Colonic mucosa (tissue), 4 donors: ENCODE results near the gene DYNLT2. TPM values are rescaled to one million over a fixed set of nuclear protein-coding genes. Genes with fewer than 3 reads are reported as not detected.

Experiments used
- DNase-seq: peaks from one replicate; pipeline ENCODE4 v3.0.0-alpha.2; 2020
- H3K27ac ChIP-seq: fragments of 200-600 bp; one replicate; pipeline ENCODE4 v1.8.0; 2021
- H3K27me3 ChIP-seq: fragments of 200-600 bp; one replicate; pipeline ENCODE4 v1.8.0; 2021
- H3K36me3 ChIP-seq: fragments of 200-600 bp; one replicate; pipeline ENCODE4 v1.8.0; 2021
- H3K4me1 ChIP-seq: fragments of 200-600 bp; one replicate; pipeline ENCODE4 v1.8.0; 2021; ENCODE audit warnings: mild to moderate bottlenecking
- H3K4me3 ChIP-seq: fragments of 200-600 bp; one replicate; pipeline ENCODE4 v1.8.0; 2021
- H3K9ac ChIP-seq, 2 donors: one replicate each; pipeline ENCODE4 v1.7.0; 2013; ENCODE audit warnings: control low read depth in 2 of 2, low read depth in 2 of 2, low read length in 2 of 2
- H3K9me3 ChIP-seq: fragments of 200-600 bp; one replicate; pipeline ENCODE4 v1.8.0; 2021
- CTCF ChIP-seq: fragments of 200-600 bp; IDR thresholded peaks from one replicate; pipeline ENCODE4 v1.8.0; 2022; ENCODE audit warnings: antibody characterized with exemption, mild to moderate bottlenecking
- intact Hi-C: fragments of 100-400 bp; cut with DNase I; formaldehyde crosslinking; loops from one replicate; pipeline ENCODE4 v1.14.1; 2022
- total RNA-seq, 2 donors: library from RNA; stranded (reverse); fragmentation: NEBNext Ultra II Directional in 1 of 2; extraction: Animal tissue kit (Norgen Biotek cat#: 25700) in 1 of 2; gene quantifications; one replicate each; pipeline ENCODE4 v1.2.1, GENCODE V29; 2021
- donor health status: healthy.
- donor health status: DM: no; HTN: no; CAD: no.
- donor health status: DM: no; HTN: no; CAD: no.

Gene DYNLT2
- total RNA-seq, 2 donors from 2014 or later: 1.4 to 2.2 TPM

GRCh38 chr6:169729961-169730360, 21.4 kb downstream of the DYNLT2 start:
- no peaks in the 10 kb centered on the region for H3K4me1 ChIP-seq
- H3K27me3 ChIP-seq: no peaks in the 10 kb centered on the region
- H3K27ac ChIP-seq: no peak overlapping the region
- no peak overlapping the region for H3K9ac ChIP-seq
- intact Hi-C loops: no loop called here
- no peaks in the 10 kb centered on the region for H3K36me3 ChIP-seq
- H3K4me3 ChIP-seq: no peak overlapping the region
- no peak for DNase-seq
- H3K9me3 ChIP-seq: no peaks in the 10 kb centered on the region
- no peak for TF ChIP-seq CTCF

- Histone ChIP-seq H3K27ac (no peak overlapping the region), H3K36me3 (no peaks in the 10 kb centered on the region), H3K4me3 (no peak overlapping the region), H3K9me3 (no peaks in the 10 kb centered on the region), H3K27me3 (no peaks in the 10 kb centered on the region), H3K4me1 (no peaks in the 10 kb centered on the region), H3K9ac (no peak overlapping the region)
- no peak for DNase-seq
- TF ChIP-seq CTCF: no peak
- intact Hi-C loops: no loop called here
Observed at GRCh38 chr6:169726963-169727362, 24.4 kb downstream of the DYNLT2 start.

- no peaks in the 10 kb centered on the region for H3K36me3 ChIP-seq
- H3K4me3 ChIP-seq: no peak overlapping the region
- no peak overlapping the region for H3K9ac ChIP-seq
- intact Hi-C loops: no loop called here
- TF ChIP-seq CTCF: no peak
- no peaks in the 10 kb centered on the region for H3K9me3 ChIP-seq
- H3K27ac ChIP-seq: no peak overlapping the region
- no peaks in the 10 kb centered on the region for H3K27me3 ChIP-seq
- no peaks in the 10 kb centered on the region for H3K4me1 ChIP-seq
- DNase-seq: no peak
Observed at GRCh38 chr6:169726049-169726400, 25.3 kb downstream of the DYNLT2 start.

GRCh38 chr6:169725125-169726048, 26.0 kb downstream of the DYNLT2 start:
- Histone ChIP-seq H3K9ac (peak overlapping the region; percentile 70 to 73), H3K9me3 (no peaks in the 10 kb centered on the region), H3K27ac (peak overlapping the region; percentile 79), H3K4me3 (peak overlapping the region; percentile 72), H3K27me3 (no peaks in the 10 kb centered on the region), H3K36me3 (no peaks in the 10 kb centered on the region), H3K4me1 (no peaks in the 10 kb centered on the region)
- peak; percentile 60 for DNase-seq
- TF ChIP-seq CTCF: no peak
- intact Hi-C loops: no loop called here

GRCh38 chr6:169724494-169725124, 26.8 kb downstream of the DYNLT2 start, which contains the start of gene PHF10:
Gene PHF10, minus strand, starts transcription at chr6:169724500. Its CDS starts 569 bp downstream, at chr6:169723931.
- intact Hi-C loops: no loop called here
- H3K36me3 ChIP-seq: no peaks in the 10 kb centered on the region
- H3K27me3 ChIP-seq: no peaks in the 10 kb centered on the region
- peak within 1 kb of the TSS; percentile 72 for H3K4me3 ChIP-seq
- TF ChIP-seq CTCF: no peak
- peak; percentile 60 for DNase-seq
- H3K4me1 ChIP-seq: no peaks in the 10 kb centered on the region
- H3K27ac ChIP-seq: peak within 1 kb of the TSS; percentile 90
- H3K9ac ChIP-seq: peak within 1 kb of the TSS; percentile 82 to 97
- no peaks in the 10 kb centered on the region for H3K9me3 ChIP-seq
